HepG2 (cell line): ENCODE measurements around the gene LIPT2. TPM values are rescaled to one million over a fixed set of nuclear protein-coding genes. Genes with fewer than 3 reads are reported as not detected.

Source experiments
- AHR ChIP-seq: IDR thresholded peaks from 2 replicates; pipeline ENCODE4 v1.6.1; 2018; ENCODE audit warnings: missing genetic modification reagents, missing compliant biosample characterization
- ARID2 ChIP-seq: sonication (generic); formaldehyde crosslinking; IDR thresholded peaks from 2 replicates; pipeline ENCODE4 v1.8.1; 2022; ENCODE audit warnings: mild to moderate bottlenecking, missing genetic modification reagents, borderline replicate concordance
- GZF1 ChIP-seq: sonication (generic); formaldehyde crosslinking; IDR thresholded peaks from 2 replicates; pipeline ENCODE4 v1.5.1; 2020; ENCODE audit warnings: mild to moderate bottlenecking, missing genetic modification reagents
- ISX ChIP-seq: sonication (generic); formaldehyde crosslinking; conservative IDR thresholded peaks from 2 replicates; pipeline ENCODE4 v1.5.0; 2020; ENCODE audit warnings: missing genetic modification reagents
- KAT2B ChIP-seq: fragments of 150-350 bp; IDR thresholded peaks from 2 replicates; pipeline ENCODE4 v1.6.1; 2014; ENCODE audit warnings: low read depth, low read length, borderline replicate concordance
- KAT7 ChIP-seq: IDR thresholded peaks from 2 replicates; pipeline ENCODE4 v1.6.1; 2018; ENCODE audit warnings: borderline replicate concordance, missing compliant biosample characterization
- MAFF ChIP-seq: IDR thresholded peaks from 2 replicates; pipeline ENCODE4 v1.6.1; 2011; ENCODE audit warnings: low read depth, low read length, improper control_type of control experiment
- MTA3 ChIP-seq: sonication (generic); formaldehyde crosslinking; IDR thresholded peaks from 2 replicates; pipeline ENCODE4 v1.4.0; 2020; ENCODE audit warnings: missing genetic modification reagents
- NFKB2 ChIP-seq: sonication (generic); formaldehyde crosslinking; IDR thresholded peaks from 2 replicates; pipeline ENCODE4 v1.4.0; 2020; ENCODE audit warnings: missing genetic modification reagents, borderline replicate concordance
- RORA ChIP-seq: sonication (generic); formaldehyde crosslinking; IDR thresholded peaks from 2 replicates; pipeline ENCODE4 v1.5.0; 2020; ENCODE audit warnings: mild to moderate bottlenecking, missing genetic modification reagents, moderate library complexity
- SMYD3 ChIP-seq: sonication (generic); formaldehyde crosslinking; IDR thresholded peaks from 2 replicates; pipeline ENCODE4 v1.8.1; 2023; ENCODE audit warnings: mild to moderate bottlenecking, missing genetic modification reagents
- SSRP1 ChIP-seq: IDR thresholded peaks from 2 replicates; pipeline ENCODE4 v1.6.1; 2016; ENCODE audit warnings: control low read depth
- ZBTB21 ChIP-seq: sonication (generic); formaldehyde crosslinking; IDR thresholded peaks from 2 replicates; pipeline ENCODE4 v1.4.0; 2020; ENCODE audit warnings: missing genetic modification reagents
- ZNF121 ChIP-seq: sonication (generic); formaldehyde crosslinking; IDR thresholded peaks from 2 replicates; pipeline ENCODE4 v1.5.0; 2020; ENCODE audit warnings: mild to moderate bottlenecking, missing genetic modification reagents
- ZNF235 ChIP-seq: sonication (generic); formaldehyde crosslinking; IDR thresholded peaks from 2 replicates; pipeline ENCODE4 v1.8.1; 2023; ENCODE audit warnings: mild to moderate bottlenecking, missing genetic modification reagents, borderline replicate concordance
- ZNF75D ChIP-seq: sonication (generic); formaldehyde crosslinking; IDR thresholded peaks from 2 replicates; pipeline ENCODE4 v1.8.1; 2023; ENCODE audit warnings: missing genetic modification reagents, mild to moderate bottlenecking, borderline replicate concordance
- ZNF777 ChIP-seq: sonication (generic); formaldehyde crosslinking; IDR thresholded peaks from 2 replicates; pipeline ENCODE4 v1.4.0; 2020; ENCODE audit warnings: missing genetic modification reagents
- ZNF839 ChIP-seq: sonication (generic); formaldehyde crosslinking; IDR thresholded peaks from 2 replicates; pipeline ENCODE4 v1.4.0; 2020; ENCODE audit warnings: missing genetic modification reagents, mild to moderate bottlenecking, borderline replicate concordance
- ZNF891 ChIP-seq: sonication (generic); formaldehyde crosslinking; IDR thresholded peaks from 2 replicates; pipeline ENCODE4 v1.5.0; 2020; ENCODE audit warnings: mild to moderate bottlenecking, missing genetic modification reagents
- ZSCAN31 ChIP-seq: sonication (generic); formaldehyde crosslinking; IDR thresholded peaks from 2 replicates; pipeline ENCODE4 v1.5.0; 2020; ENCODE audit warnings: low read depth, mild to moderate bottlenecking, missing genetic modification reagents
- polyA plus RNA-seq, 8 experiments: library from polyadenylated mRNA; depleted of rRNA in 3 of 8; stranded (reverse) in 7 of 8; unstranded in 1 of 8; fragments of >200 nt; fragmentation: Illumina TruSeq in 4 of 8; extraction: Trizol in 4 of 8; gene quantifications; 2 replicates each; pipeline versions ENCODE4 v1.2.1 to v1.2.3, GENCODE V29; 2011 to 2016; ENCODE audit warnings: low read depth in 4 of 8, missing spikeins in 1 of 8, mixed read lengths in 1 of 8; ENCODE audit not compliant: insufficient read depth in 1 of 8
- total RNA-seq, 5 experiments: library from RNA; depleted of rRNA; stranded (reverse); fragments of >200 nt; fragmentation: Illumina TruSeq; extraction: Trizol; gene quantifications; 2 replicates each; pipeline ENCODE4 v1.2.3, GENCODE V29; 2016; ENCODE audit warnings: low read depth in 1 of 5
- TF ChIP-seq, protein P1 (sequence below): sonication (generic); formaldehyde crosslinking; IDR thresholded peaks from 2 replicates; pipeline ENCODE4 v1.8.1; 2022; ENCODE audit warnings: low read depth, mild to moderate bottlenecking, missing genetic modification reagents
- TF ChIP-seq, protein P2 (sequence below): sonication (generic); formaldehyde crosslinking; IDR thresholded peaks from 2 replicates; pipeline ENCODE4 v1.4.0; 2020; ENCODE audit warnings: mild to moderate bottlenecking, low read depth, missing genetic modification reagents
- TF ChIP-seq, protein P3 (sequence below): sonication (generic); formaldehyde crosslinking; conservative IDR thresholded peaks from 2 replicates; pipeline ENCODE4 v1.4.0; 2020; ENCODE audit warnings: missing genetic modification reagents
- TF ChIP-seq, protein P4 (sequence below): sonication (generic); formaldehyde crosslinking; conservative IDR thresholded peaks from 2 replicates; pipeline ENCODE4 v1.5.0; 2020; ENCODE audit warnings: missing genetic modification reagents
- TF ChIP-seq, protein P5 (sequence below): sonication (generic); formaldehyde crosslinking; IDR thresholded peaks from 2 replicates; pipeline ENCODE4 v1.5.0; 2020; ENCODE audit warnings: missing genetic modification reagents, mild to moderate bottlenecking, borderline replicate concordance

Gene LIPT2
- total and polyA plus RNA-seq, 2 of the 13 experiments (the other 11 are each of a cell fraction or from before 2014, with no cell fraction given) = 3.0 to 5.6 TPM

DNA sequence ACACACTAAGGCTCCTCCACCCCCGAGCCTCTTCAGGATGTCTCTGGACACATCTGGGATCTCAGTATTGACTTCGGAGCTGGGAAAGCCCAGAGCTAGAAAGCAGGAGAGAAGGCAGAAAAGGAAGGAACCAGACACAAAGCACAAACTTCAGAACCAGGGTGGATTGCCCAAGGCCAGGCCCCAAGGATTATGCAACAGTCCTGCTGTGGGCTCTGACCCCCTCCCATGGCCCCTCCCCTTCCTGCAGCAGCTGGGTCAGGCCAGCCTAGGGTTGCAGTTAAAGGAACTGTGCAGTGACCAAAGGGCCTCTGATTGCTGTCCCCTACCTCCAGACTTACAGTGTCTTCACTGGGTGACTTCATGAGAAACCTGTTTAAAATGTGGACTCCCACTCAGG lies 31.5 kb downstream of the LIPT2 start (continued):
- TF ChIP-seq, protein P1, sequence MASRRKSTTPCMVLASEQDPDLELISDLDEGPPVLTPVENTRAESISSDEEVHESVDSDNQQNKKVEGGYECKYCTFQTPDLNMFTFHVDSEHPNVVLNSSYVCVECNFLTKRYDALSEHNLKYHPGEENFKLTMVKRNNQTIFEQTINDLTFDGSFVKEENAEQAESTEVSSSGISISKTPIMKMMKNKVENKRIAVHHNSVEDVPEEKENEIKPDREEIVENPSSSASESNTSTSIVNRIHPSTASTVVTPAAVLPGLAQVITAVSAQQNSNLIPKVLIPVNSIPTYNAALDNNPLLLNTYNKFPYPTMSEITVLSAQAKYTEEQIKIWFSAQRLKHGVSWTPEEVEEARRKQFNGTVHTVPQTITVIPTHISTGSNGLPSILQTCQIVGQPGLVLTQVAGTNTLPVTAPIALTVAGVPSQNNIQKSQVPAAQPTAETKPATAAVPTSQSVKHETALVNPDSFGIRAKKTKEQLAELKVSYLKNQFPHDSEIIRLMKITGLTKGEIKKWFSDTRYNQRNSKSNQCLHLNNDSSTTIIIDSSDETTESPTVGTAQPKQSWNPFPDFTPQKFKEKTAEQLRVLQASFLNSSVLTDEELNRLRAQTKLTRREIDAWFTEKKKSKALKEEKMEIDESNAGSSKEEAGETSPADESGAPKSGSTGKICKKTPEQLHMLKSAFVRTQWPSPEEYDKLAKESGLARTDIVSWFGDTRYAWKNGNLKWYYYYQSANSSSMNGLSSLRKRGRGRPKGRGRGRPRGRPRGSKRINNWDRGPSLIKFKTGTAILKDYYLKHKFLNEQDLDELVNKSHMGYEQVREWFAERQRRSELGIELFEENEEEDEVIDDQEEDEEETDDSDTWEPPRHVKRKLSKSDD (CRISPR knock-in tag) = no peak
- TF ChIP-seq KAT2B (no peak), NFKB2 (CRISPR knock-in tag) (no peak), ZNF235 (CRISPR knock-in tag) (no peak), ISX (no peak), MTA3 (CRISPR knock-in tag) (no peak), ZNF121 (CRISPR knock-in tag) (no peak), ZNF75D (no peak), ZNF839 (CRISPR knock-in tag) (no peak), KAT7 (CRISPR knock-in tag) (0 out of 2 replicates have a peak, but pooled peaks have one; percentile 40), ZSCAN31 (no peak), AHR (CRISPR knock-in tag) (0 out of 2 replicates have a peak, but pooled peaks have one; percentile 44), RORA (CRISPR knock-in tag) (no peak), ZNF891 (no peak), SMYD3 (peak; percentile 84; the same call in 1 of the 2 replicates), ARID2 (CRISPR knock-in tag) (no peak), MAFF (no peak), GZF1 (CRISPR knock-in tag) (no peak), SSRP1 (CRISPR knock-in tag) (no peak), ZNF777 (CRISPR knock-in tag) (no peak), ZBTB21 (CRISPR knock-in tag) (no peak)
- TF ChIP-seq, protein P2, sequence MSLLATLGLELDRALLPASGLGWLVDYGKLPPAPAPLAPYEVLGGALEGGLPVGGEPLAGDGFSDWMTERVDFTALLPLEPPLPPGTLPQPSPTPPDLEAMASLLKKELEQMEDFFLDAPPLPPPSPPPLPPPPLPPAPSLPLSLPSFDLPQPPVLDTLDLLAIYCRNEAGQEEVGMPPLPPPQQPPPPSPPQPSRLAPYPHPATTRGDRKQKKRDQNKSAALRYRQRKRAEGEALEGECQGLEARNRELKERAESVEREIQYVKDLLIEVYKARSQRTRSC (CRISPR knock-in tag) = no peak
- TF ChIP-seq, protein P3, sequence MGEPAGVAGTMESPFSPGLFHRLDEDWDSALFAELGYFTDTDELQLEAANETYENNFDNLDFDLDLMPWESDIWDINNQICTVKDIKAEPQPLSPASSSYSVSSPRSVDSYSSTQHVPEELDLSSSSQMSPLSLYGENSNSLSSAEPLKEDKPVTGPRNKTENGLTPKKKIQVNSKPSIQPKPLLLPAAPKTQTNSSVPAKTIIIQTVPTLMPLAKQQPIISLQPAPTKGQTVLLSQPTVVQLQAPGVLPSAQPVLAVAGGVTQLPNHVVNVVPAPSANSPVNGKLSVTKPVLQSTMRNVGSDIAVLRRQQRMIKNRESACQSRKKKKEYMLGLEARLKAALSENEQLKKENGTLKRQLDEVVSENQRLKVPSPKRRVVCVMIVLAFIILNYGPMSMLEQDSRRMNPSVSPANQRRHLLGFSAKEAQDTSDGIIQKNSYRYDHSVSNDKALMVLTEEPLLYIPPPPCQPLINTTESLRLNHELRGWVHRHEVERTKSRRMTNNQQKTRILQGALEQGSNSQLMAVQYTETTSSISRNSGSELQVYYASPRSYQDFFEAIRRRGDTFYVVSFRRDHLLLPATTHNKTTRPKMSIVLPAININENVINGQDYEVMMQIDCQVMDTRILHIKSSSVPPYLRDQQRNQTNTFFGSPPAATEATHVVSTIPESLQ (CRISPR knock-in tag) = no peak
- TF ChIP-seq, protein P4, sequence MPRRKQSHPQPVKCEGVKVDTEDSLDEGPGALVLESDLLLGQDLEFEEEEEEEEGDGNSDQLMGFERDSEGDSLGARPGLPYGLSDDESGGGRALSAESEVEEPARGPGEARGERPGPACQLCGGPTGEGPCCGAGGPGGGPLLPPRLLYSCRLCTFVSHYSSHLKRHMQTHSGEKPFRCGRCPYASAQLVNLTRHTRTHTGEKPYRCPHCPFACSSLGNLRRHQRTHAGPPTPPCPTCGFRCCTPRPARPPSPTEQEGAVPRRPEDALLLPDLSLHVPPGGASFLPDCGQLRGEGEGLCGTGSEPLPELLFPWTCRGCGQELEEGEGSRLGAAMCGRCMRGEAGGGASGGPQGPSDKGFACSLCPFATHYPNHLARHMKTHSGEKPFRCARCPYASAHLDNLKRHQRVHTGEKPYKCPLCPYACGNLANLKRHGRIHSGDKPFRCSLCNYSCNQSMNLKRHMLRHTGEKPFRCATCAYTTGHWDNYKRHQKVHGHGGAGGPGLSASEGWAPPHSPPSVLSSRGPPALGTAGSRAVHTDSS (CRISPR knock-in tag) = no peak
- TF ChIP-seq, protein P5, sequence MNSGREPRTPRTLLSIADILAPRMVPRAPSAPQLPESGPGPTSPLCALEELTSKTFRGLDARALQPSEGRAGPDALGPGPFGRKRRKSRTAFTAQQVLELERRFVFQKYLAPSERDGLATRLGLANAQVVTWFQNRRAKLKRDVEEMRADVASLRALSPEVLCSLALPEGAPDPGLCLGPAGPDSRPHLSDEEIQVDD (CRISPR knock-in tag) = no peak
